ENCODE results near the gene KIAA1328.

DNA sequence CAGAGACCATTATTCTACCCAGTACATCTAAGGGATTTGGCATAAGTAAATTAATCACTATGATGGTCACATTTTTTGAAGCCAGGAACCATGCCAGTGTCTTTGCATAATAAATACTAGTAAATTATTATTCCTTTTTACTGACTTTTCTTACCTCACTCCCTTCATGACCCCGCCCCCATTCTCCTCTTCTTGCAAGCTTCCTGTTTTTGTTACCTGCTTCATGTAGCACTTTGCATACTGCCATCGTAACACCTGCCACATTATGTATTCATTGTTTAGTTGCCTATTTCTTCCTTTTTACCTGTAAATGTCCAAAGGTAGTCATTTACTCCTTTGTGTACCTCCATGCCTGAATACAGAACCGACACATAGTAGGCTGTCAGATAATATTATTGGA, 309.5 kb downstream of the KIAA1328 start:
- TF ChIP-seq CTCF (IDR thresholded peaks at IDR 0.05) (no peak), EP300 (IDR thresholded peaks at IDR 0.05) (no peak), POLR2A (IDR thresholded peaks at IDR 0.05) (no peak)

All from tibial nerve (tissue), 4 donors.